NCI-H2171 treated with DMSO at 0.1 percent for 48 hours (cell line): ENCODE results near the gene RBMY1E.
"Not testable (repeated sequence)": the region's sequence is repeated elsewhere in the genome, so short reads cannot be mapped to it uniquely, and the experiment has no call there.

ENCODE experiments used
- DNase-seq: peaks from one replicate; lab custom pipeline; 2025; lab: John Stamatoyannopoulos, UW

RBMY1E gene

GRCh38 chrY:21917932-21918331 lies at the start of gene RBMY1E:
TSS of gene RBMY1E (minus strand) at chrY:21918032. CDS start at chrY:21916054, 1,978 bp downstream.
- not testable (repeated sequence) for DNase-seq

- not testable (repeated sequence) for DNase-seq
Observed at GRCh38 chrY:21894426-21894825, 23.4 kb downstream of the RBMY1E start, which contains the start of gene RBMY1D. TSS of gene RBMY1D (minus strand) at chrY:21894526. CDS start at chrY:21892513, 2,013 bp downstream.

GRCh38 chrY:21869407-21870076 lies 48.3 kb downstream of the RBMY1E start:
- DNase-seq: not testable (repeated sequence)
